Smooth muscle cell (in vitro differentiated cells): ENCODE data around the gene HSD17B14. TPM values are rescaled to one million over a fixed set of nuclear protein-coding genes. Genes with fewer than 3 reads are reported as not detected.

Experiments used
- DNase-seq: peaks from one replicate; lab custom pipeline; 2025; ENCODE audit not compliant: unreplicated experiment; lab: John Stamatoyannopoulos, UW
- H2AFZ ChIP-seq: fragments of 200-600 bp; sonication (generic); 2 replicates; pipeline ENCODE4 v1.6.0; 2016; ENCODE audit warnings: antibody characterized with exemption, low read depth, mild to moderate bottlenecking
- H3F3A ChIP-seq: fragments of 200-600 bp; sonication (generic); 2 replicates; pipeline ENCODE4 v1.6.0; 2017; ENCODE audit warnings: antibody characterized with exemption, low read depth
- H3K27ac ChIP-seq: fragments of 200-600 bp; sonication (generic); 2 replicates; pipeline ENCODE4 v1.5.1; 2016; ENCODE audit warnings: low read depth, mild to moderate bottlenecking
- H3K27me3 ChIP-seq: fragments of 200-600 bp; sonication (generic); 2 replicates; pipeline ENCODE4 v1.6.1; 2016; ENCODE audit warnings: low read depth, mild to moderate bottlenecking
- H3K36me3 ChIP-seq: fragments of 200-600 bp; sonication (generic); 2 replicates; pipeline ENCODE4 v1.5.1; 2016; ENCODE audit warnings: low read depth
- H3K4me1 ChIP-seq: fragments of 200-600 bp; sonication (generic); 2 replicates; pipeline ENCODE4 v1.5.1; 2016; ENCODE audit warnings: low read depth
- H3K4me2 ChIP-seq: fragments of 200-600 bp; sonication (generic); 2 replicates; pipeline ENCODE4 v1.6.0; 2016; ENCODE audit warnings: mild to moderate bottlenecking
- H3K4me3 ChIP-seq: fragments of 200-600 bp; sonication (generic); 2 replicates; pipeline ENCODE4 v1.5.1; 2016; ENCODE audit warnings: mild to moderate bottlenecking
- H3K79me2 ChIP-seq: fragments of 200-600 bp; sonication (generic); 2 replicates; pipeline ENCODE4 v1.6.0; 2016; ENCODE audit warnings: low read depth, mild to moderate bottlenecking
- H3K9ac ChIP-seq: fragments of 200-600 bp; sonication (generic); 2 replicates; pipeline ENCODE4 v1.6.0; 2016; ENCODE audit warnings: low read depth
- H3K9me3 ChIP-seq: fragments of 200-600 bp; sonication (generic); replicated peaks from 2 replicates; pipeline ENCODE4 v1.5.1; 2016; ENCODE audit warnings: low read depth
- H4K20me1 ChIP-seq: fragments of 200-600 bp; sonication (generic); 2 replicates; pipeline ENCODE4 v1.6.0; 2016; ENCODE audit warnings: low read depth
- WGBS: methylation state at CpG from one replicate; pipeline ENCODE4 v1.1.7; 2016; ENCODE audit warnings: low lambda C conversion rate; 5-methylcytosine and 5-hydroxymethylcytosine counted together
- polyA plus RNA-seq: library from polyadenylated mRNA; unstranded; fragments of >200 nt; fragmentation: Nextera tagmentation; extraction: Ambion mirVana; gene quantifications from 2 replicates; pipeline ENCODE4 v1.2.1, GENCODE V29; 2016
- total RNA-seq: library from RNA; depleted of rRNA; stranded (reverse); fragments of >200 nt; gene quantifications from 2 replicates; pipeline ENCODE4 v1.2.3, GENCODE V29; 2014
- TF ChIP-seq, protein P1 (sequence below): fragments of 200-600 bp; sonication (generic); IDR thresholded peaks from 2 replicates; pipeline ENCODE4 v1.5.1; 2017; ENCODE audit warnings: borderline replicate concordance, mild to moderate bottlenecking, antibody characterized with exemption; ENCODE audit not compliant: insufficient read depth, poor library complexity, severe bottlenecking

HSD17B14 gene
- total and polyA plus RNA-seq, 2 experiments from 2014 or later: 16.4 to 19.3 TPM

DNA sequence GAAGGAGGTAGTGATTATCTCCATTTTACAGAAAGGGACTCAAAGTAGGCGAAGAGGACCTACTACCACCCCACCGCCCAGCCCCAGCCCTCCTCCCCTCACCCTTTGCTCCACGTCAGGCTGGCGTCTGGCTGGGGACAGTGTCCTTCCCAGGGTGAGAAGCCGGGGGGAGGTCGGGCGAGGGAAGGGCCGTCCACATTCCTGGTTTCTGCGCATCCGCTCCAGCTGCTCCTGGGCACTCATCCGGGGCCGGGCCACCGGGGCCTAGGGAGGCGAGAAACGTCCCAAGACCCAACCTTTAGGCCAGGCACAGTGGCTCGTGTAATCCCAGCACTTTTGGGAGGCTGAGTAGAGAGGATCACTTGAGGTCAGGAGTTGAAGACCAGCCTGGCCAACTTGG lies 4.8 kb upstream of the HSD17B14 start:
- Histone ChIP-seq H3K79me2 (no peaks in the 10 kb centered on the region), H3K9me3 (no peaks in the 10 kb centered on the region), H4K20me1 (no peaks in the 10 kb centered on the region), H3K4me1 (no peaks in the 10 kb centered on the region), H3K27ac (no peak overlapping the region), H2AFZ (no peak overlapping the region), H3K4me3 (no peak overlapping the region), H3F3A (peaks cover 5% of the 10 kb centered on the region), H3K4me2 (no peak overlapping the region), H3K27me3 (no peaks in the 10 kb centered on the region), H3K36me3 (no peaks in the 10 kb centered on the region), H3K9ac (no peak overlapping the region)
- TF ChIP-seq, protein P1, sequence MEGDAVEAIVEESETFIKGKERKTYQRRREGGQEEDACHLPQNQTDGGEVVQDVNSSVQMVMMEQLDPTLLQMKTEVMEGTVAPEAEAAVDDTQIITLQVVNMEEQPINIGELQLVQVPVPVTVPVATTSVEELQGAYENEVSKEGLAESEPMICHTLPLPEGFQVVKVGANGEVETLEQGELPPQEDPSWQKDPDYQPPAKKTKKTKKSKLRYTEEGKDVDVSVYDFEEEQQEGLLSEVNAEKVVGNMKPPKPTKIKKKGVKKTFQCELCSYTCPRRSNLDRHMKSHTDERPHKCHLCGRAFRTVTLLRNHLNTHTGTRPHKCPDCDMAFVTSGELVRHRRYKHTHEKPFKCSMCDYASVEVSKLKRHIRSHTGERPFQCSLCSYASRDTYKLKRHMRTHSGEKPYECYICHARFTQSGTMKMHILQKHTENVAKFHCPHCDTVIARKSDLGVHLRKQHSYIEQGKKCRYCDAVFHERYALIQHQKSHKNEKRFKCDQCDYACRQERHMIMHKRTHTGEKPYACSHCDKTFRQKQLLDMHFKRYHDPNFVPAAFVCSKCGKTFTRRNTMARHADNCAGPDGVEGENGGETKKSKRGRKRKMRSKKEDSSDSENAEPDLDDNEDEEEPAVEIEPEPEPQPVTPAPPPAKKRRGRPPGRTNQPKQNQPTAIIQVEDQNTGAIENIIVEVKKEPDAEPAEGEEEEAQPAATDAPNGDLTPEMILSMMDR: no peak
- no peak for DNase-seq
- WGBS: 96% methylated on average over 15 of the region's 16 CpGs

DNA sequence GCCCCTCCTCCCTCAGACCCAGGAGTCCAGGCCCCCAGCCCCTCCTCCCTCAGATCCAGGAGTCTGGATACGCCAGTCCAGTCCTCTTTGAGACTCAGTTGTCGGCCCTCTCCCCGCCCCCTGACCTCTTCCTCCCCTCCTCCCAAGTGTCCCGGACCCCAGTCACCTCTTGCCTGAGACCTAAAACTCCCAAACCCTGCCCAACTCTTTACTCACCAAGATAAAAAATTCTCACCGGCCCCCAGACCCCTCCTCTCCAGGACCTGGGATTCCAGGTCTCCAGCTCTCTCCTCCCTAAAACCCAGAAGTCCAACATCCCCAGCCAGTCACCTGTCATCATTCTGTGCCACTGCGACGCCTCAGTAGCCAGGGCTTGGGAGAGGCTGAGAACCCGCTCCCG lies 1.4 kb upstream of the HSD17B14 start:
- peaks cover 4% of the 10 kb centered on the region for H3K36me3 ChIP-seq
- no peaks in the 10 kb centered on the region for H3K9me3 ChIP-seq
- no peak overlapping the region for H2AFZ ChIP-seq
- TF ChIP-seq, protein P1: no peak
- H3K4me1 ChIP-seq: no peaks in the 10 kb centered on the region
- H3K27me3 ChIP-seq: no peaks in the 10 kb centered on the region
- WGBS: 71% methylated on average over 5 of the region's 9 CpGs
- H3K4me3 ChIP-seq: no peak overlapping the region
- no peak overlapping the region for H3K9ac ChIP-seq
- peaks cover 5% of the 10 kb centered on the region for H3F3A ChIP-seq
- H4K20me1 ChIP-seq: no peaks in the 10 kb centered on the region
- no peaks in the 10 kb centered on the region for H3K79me2 ChIP-seq
- no peak for DNase-seq
- H3K27ac ChIP-seq: peak overlapping the region; percentile 64
- peak overlapping the region; percentile 87 for H3K4me2 ChIP-seq

DNA sequence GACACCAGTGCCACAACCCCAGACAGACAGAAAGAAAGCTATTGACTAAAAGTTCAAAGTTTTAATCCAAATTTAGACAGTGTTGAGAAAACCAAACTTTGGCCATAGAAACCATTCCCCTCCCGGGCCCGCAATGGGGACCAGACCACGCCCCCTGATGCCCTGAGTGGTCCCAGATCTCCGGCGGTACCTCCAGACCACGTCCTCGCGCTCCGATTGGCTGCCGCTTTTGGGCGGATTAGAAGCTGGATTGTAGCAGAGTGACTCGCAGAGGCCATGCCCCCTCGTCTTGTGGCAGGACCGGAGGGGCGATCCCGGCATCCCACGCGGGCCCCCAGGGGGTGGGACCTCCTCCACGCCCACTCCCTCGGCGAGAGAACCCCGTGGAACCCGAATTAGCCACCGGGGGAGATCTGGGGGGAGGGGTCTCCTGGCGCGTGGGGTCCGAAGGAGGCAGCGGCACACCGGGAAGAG lies 797 bp upstream of the HSD17B14 start:
- H3K9ac ChIP-seq: peak overlapping the region; percentile 62
- under 1% methylated on average over 29 of the region's 29 CpGs for WGBS
- H3K27ac ChIP-seq: peak overlapping the region; percentile 64
- H3F3A ChIP-seq: peaks cover 5% of the 10 kb centered on the region
- no peaks in the 10 kb centered on the region for H4K20me1 ChIP-seq
- no peaks in the 10 kb centered on the region for H3K9me3 ChIP-seq
- peak overlapping the region; percentile 64 for H3K4me3 ChIP-seq
- no peaks in the 10 kb centered on the region for H3K4me1 ChIP-seq
- TF ChIP-seq, protein P1: no peak
- DNase-seq: peak; percentile 67
- peak overlapping the region; percentile 22 for H2AFZ ChIP-seq
- H3K27me3 ChIP-seq: no peaks in the 10 kb centered on the region
- H3K4me2 ChIP-seq: peak overlapping the region; percentile 87
- no peaks in the 10 kb centered on the region for H3K79me2 ChIP-seq
- H3K36me3 ChIP-seq: peaks cover 4% of the 10 kb centered on the region

DNA sequence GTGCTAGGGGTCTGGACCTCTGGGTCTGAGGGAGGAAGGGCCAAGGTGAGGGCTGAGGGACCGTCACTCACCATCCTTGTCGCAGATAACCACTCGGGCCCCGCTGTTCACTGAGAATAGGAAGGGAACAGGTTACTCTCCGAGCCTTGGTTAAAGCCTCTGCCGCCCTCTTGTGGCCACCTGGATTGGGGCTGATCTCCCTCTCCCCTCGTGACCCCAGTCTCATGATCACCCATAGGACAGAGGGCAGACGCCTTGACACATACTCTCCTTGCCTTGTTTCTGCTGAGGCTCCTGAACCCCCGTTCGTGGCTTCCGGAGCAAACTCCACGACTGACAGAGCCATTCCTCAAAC lies 580 bp downstream of the HSD17B14 start:
- peak overlapping the region; percentile 62 for H3K9ac ChIP-seq
- peak overlapping the region; percentile 64 for H3K27ac ChIP-seq
- peak overlapping the region; percentile 87 for H3K4me2 ChIP-seq
- no peaks in the 10 kb centered on the region for H3K79me2 ChIP-seq
- H3K36me3 ChIP-seq: peaks cover 4% of the 10 kb centered on the region
- no peaks in the 10 kb centered on the region for H4K20me1 ChIP-seq
- TF ChIP-seq, protein P1: peak; percentile 87
- peaks cover 5% of the 10 kb centered on the region for H3F3A ChIP-seq
- WGBS: 6% methylated on average over 12 of the region's 12 CpGs
- H3K4me1 ChIP-seq: no peaks in the 10 kb centered on the region
- no peaks in the 10 kb centered on the region for H3K9me3 ChIP-seq
- DNase-seq: peak; percentile 40
- H3K4me3 ChIP-seq: peak overlapping the region; percentile 64
- no peaks in the 10 kb centered on the region for H3K27me3 ChIP-seq
- H2AFZ ChIP-seq: peak overlapping the region; percentile 75
